CD8-positive, alpha-beta memory T cell (primary cell): Measurements from ENCODE around the gene SPATA4. TPM values are rescaled to one million over a fixed set of nuclear protein-coding genes. Genes with fewer than 3 reads are reported as not detected.
A peak's percentile ranks its signal among the peaks of the same experiment; 100 is the strongest.

Experiments
- CTCF ChIA-PET: fragments of 350-600 bp; sonication (Branson Sonifier 250); formaldehyde crosslinking; loops from one replicate; lab custom pipeline; 2021; ENCODE audit warnings: antibody characterized with exemption; lab: Charles Lee
- POLR2A ChIA-PET: fragments of 350-600 bp; sonication (Branson Sonifier 250); formaldehyde crosslinking; loops from one replicate; lab custom pipeline; 2021; ENCODE audit warnings: antibody characterized with exemption; lab: Charles Lee
- DNase-seq, 5 donors: peaks; one replicate each; pipeline versions ENCODE4 v3.0.0 to v3.0.0-alpha.2; 2020 to 2022; ENCODE audit warnings: mixed read lengths in 1 of 5
- H3K27ac ChIP-seq: one replicate; pipeline ENCODE4 v1.7.0; 2013; ENCODE audit warnings: low read depth, mild to moderate bottlenecking, low read length, moderate library complexity
- H3K27me3 ChIP-seq: 2 replicates; pipeline ENCODE4 v1.7.0; 2013; ENCODE audit warnings: low read length, mild to moderate bottlenecking; ENCODE audit not compliant: insufficient read depth, poor library complexity, severe bottlenecking
- H3K36me3 ChIP-seq: 2 replicates; pipeline ENCODE4 v1.7.0; 2013; ENCODE audit warnings: mild to moderate bottlenecking, low read length, moderate library complexity; ENCODE audit not compliant: insufficient read depth
- H3K4me1 ChIP-seq: 2 replicates; pipeline ENCODE4 v1.7.0; 2013; ENCODE audit warnings: mild to moderate bottlenecking, low read length, moderate library complexity; ENCODE audit not compliant: insufficient read depth
- H3K4me3 ChIP-seq: 2 replicates; pipeline ENCODE4 v1.7.0; 2013; ENCODE audit warnings: mild to moderate bottlenecking, low read length
- H3K9me3 ChIP-seq: 2 replicates; pipeline ENCODE4 v1.7.0; 2013; ENCODE audit warnings: mild to moderate bottlenecking, low read length
- H3K27ac Mint-ChIP-seq, 8 donors: one replicate each; pipeline ENCODE4 v1.8.0; 2020 to 2021; ENCODE audit warnings: mixed read lengths in 8 of 8, mild to moderate bottlenecking in 6 of 8, inconsistent platforms in 3 of 8, moderate library complexity in 3 of 8
- H3K27me3 Mint-ChIP-seq, 2 donors: one replicate each; pipeline ENCODE4 v1.8.0; 2020 to 2021; ENCODE audit warnings: mixed read lengths in 2 of 2, mild to moderate bottlenecking in 1 of 2, moderate library complexity in 1 of 2
- H3K36me3 Mint-ChIP-seq, 3 donors: one replicate each; pipeline ENCODE4 v1.8.0; 2020 to 2021; ENCODE audit warnings: mixed read lengths in 3 of 3, inconsistent platforms in 1 of 3, mild to moderate bottlenecking in 1 of 3
- H3K4me1 Mint-ChIP-seq, 3 donors: one replicate each; pipeline ENCODE4 v1.8.0; 2020 to 2021; ENCODE audit warnings: mixed read lengths in 3 of 3, inconsistent platforms in 1 of 3, mild to moderate bottlenecking in 1 of 3
- H3K4me3 Mint-ChIP-seq, 7 donors: one replicate each; pipeline ENCODE4 v1.8.0; 2020 to 2021; ENCODE audit warnings: mixed read lengths in 7 of 7, mild to moderate bottlenecking in 6 of 7, moderate library complexity in 4 of 7, inconsistent platforms in 2 of 7
- H3K9me3 Mint-ChIP-seq, 5 donors: one replicate each; pipeline ENCODE4 v1.8.0; 2020 to 2022; ENCODE audit warnings: mixed read lengths in 5 of 5, mild to moderate bottlenecking in 3 of 5, moderate library complexity in 2 of 5, inconsistent platforms in 1 of 5
- polyA plus RNA-seq: library from polyadenylated mRNA; unstranded; fragments of 300-500 nt; fragmentation: Illumina TruSeq; gene quantifications from one replicate; pipeline ENCODE4 v1.2.3, GENCODE V29; 2021
- total RNA-seq, 2 experiments: library from RNA; stranded (reverse); gene quantifications; one replicate each; pipeline ENCODE4 v1.2.3, GENCODE V29; 2021

The SPATA4 gene
- total RNA-seq: not detected
- not detected for polyA plus RNA-seq

GRCh38 chr4:176195184-176195978 lies at the start of gene SPATA4:
SPATA4 (minus strand) TSS chr4:176195585; CDS start chr4:176195562, 23 bp downstream.
- Mint-ChIP-seq H3K4me1 (peaks cover 9 to 19% (median 19%) of the 10 kb centered on the region in 3 donors), H3K4me3 (peak within 1 kb of the TSS; percentile 70 to 95 (median 88)), H3K36me3 (peaks cover 0 to 4% (median 4%) of the 10 kb centered on the region in 3 donors), H3K9me3 (peaks cover 0 to 2% (median 0%) of the 10 kb centered on the region in 5 donors), H3K27ac (peak within 1 kb of the TSS; percentile 72 to 97 (median 90)), H3K27me3 (peaks cover 3 to 34% of the 10 kb centered on the region in 2 donors)
- Histone ChIP-seq H3K9me3 (no peaks in the 10 kb centered on the region), H3K4me1 (peaks cover 9% of the 10 kb centered on the region), H3K27ac (no peak within 1 kb of the TSS), H3K36me3 (no peaks in the 10 kb centered on the region), H3K27me3 (no peaks in the 10 kb centered on the region), H3K4me3 (peak within 1 kb of the TSS; percentile 93)
- CTCF ChIA-PET: interaction anchor here (1.6 kb wide), 1 partner anchor 129 kb away, joined by 3 read pairs; no protein-coding TSS in a partner anchor
- POLR2A ChIA-PET: no interaction called here
- peak; percentile 89 to 95 (median 90) for DNase-seq

GRCh38 chr4:176242764-176243347 lies 47.5 kb upstream of the SPATA4 start:
- H3K27ac Mint-ChIP-seq: no peak overlapping the region
- DNase-seq: no peak
- H3K4me1 ChIP-seq: no peaks in the 10 kb centered on the region
- no peaks in the 10 kb centered on the region for H3K9me3 ChIP-seq
- H3K27me3 ChIP-seq: no peaks in the 10 kb centered on the region
- H3K4me3 Mint-ChIP-seq: no peak overlapping the region
- H3K36me3 Mint-ChIP-seq: no peaks in the 10 kb centered on the region
- POLR2A ChIA-PET: no interaction called here
- no peaks in the 10 kb centered on the region for H3K4me1 Mint-ChIP-seq
- CTCF ChIA-PET: no interaction called here
- peaks cover 7 to 41% of the 10 kb centered on the region in 2 donors for H3K27me3 Mint-ChIP-seq
- H3K36me3 ChIP-seq: no peaks in the 10 kb centered on the region
- H3K4me3 ChIP-seq: no peak overlapping the region
- no peak overlapping the region for H3K27ac ChIP-seq
- peaks cover 0 to 5% (median 0%) of the 10 kb centered on the region in 5 donors for H3K9me3 Mint-ChIP-seq

GRCh38 chr4:176241703-176242102 lies 46.3 kb upstream of the SPATA4 start:
- Histone ChIP-seq H3K36me3 (no peaks in the 10 kb centered on the region), H3K4me3 (no peak overlapping the region), H3K27me3 (no peaks in the 10 kb centered on the region), H3K4me1 (no peaks in the 10 kb centered on the region), H3K9me3 (no peaks in the 10 kb centered on the region), H3K27ac (no peak overlapping the region)
- no peak overlapping the region for H3K27ac Mint-ChIP-seq
- no peaks in the 10 kb centered on the region for H3K36me3 Mint-ChIP-seq
- peaks cover 0 to 5% (median 0%) of the 10 kb centered on the region in 5 donors for H3K9me3 Mint-ChIP-seq
- H3K4me3 Mint-ChIP-seq: no peak overlapping the region
- POLR2A ChIA-PET: no interaction called here
- CTCF ChIA-PET: no interaction called here
- DNase-seq: no peak
- no peaks in the 10 kb centered on the region for H3K4me1 Mint-ChIP-seq
- peaks cover 8 to 46% of the 10 kb centered on the region in 2 donors for H3K27me3 Mint-ChIP-seq

- Histone ChIP-seq H3K27me3 (no peaks in the 10 kb centered on the region), H3K36me3 (no peaks in the 10 kb centered on the region), H3K4me3 (no peak overlapping the region), H3K9me3 (no peaks in the 10 kb centered on the region), H3K27ac (no peak overlapping the region), H3K4me1 (no peaks in the 10 kb centered on the region)
- Mint-ChIP-seq H3K4me1 (no peaks in the 10 kb centered on the region), H3K27me3 (peaks cover 3 to 39% of the 10 kb centered on the region in 2 donors), H3K27ac (no peak overlapping the region), H3K9me3 (no peaks in the 10 kb centered on the region), H3K36me3 (no peaks in the 10 kb centered on the region), H3K4me3 (no peak overlapping the region)
- ChIA-PET POLR2A (no interaction called here), CTCF (interaction anchor here (1.6 kb wide), 1 partner anchor 12 kb away, joined by 5 read pairs; no protein-coding TSS in a partner anchor)
- no peak for DNase-seq
These were observed 43.4 kb upstream of the SPATA4 start for GRCh38 chr4:176238826-176239225.

- no peak for DNase-seq
- Histone ChIP-seq H3K9me3 (no peaks in the 10 kb centered on the region), H3K4me3 (no peak overlapping the region), H3K4me1 (no peaks in the 10 kb centered on the region), H3K27me3 (no peaks in the 10 kb centered on the region), H3K27ac (no peak overlapping the region), H3K36me3 (no peaks in the 10 kb centered on the region)
- POLR2A ChIA-PET: no interaction called here
- H3K4me1 Mint-ChIP-seq: no peaks in the 10 kb centered on the region
- no peak overlapping the region for H3K27ac Mint-ChIP-seq
- no peak overlapping the region for H3K4me3 Mint-ChIP-seq
- peaks cover 4 to 43% of the 10 kb centered on the region in 2 donors for H3K27me3 Mint-ChIP-seq
- no peaks in the 10 kb centered on the region for H3K36me3 Mint-ChIP-seq
- CTCF ChIA-PET: interaction anchor here (0.7 to 1.6 kb wide), 2 partner anchors 12 to 119 kb away, joined by 3 to 5 read pairs; no protein-coding TSS in a partner anchor
- no peaks in the 10 kb centered on the region for H3K9me3 Mint-ChIP-seq
These were observed 42.8 kb upstream of the SPATA4 start for GRCh38 chr4:176238157-176238610.

GRCh38 chr4:176236946-176237345 lies 41.6 kb upstream of the SPATA4 start:
- Histone ChIP-seq H3K27ac (no peak overlapping the region), H3K4me3 (no peak overlapping the region), H3K36me3 (no peaks in the 10 kb centered on the region), H3K4me1 (no peaks in the 10 kb centered on the region), H3K9me3 (no peaks in the 10 kb centered on the region), H3K27me3 (no peaks in the 10 kb centered on the region)
- H3K4me1 Mint-ChIP-seq: no peaks in the 10 kb centered on the region
- no peak overlapping the region for H3K4me3 Mint-ChIP-seq
- no peak for DNase-seq
- peaks cover 8 to 46% of the 10 kb centered on the region in 2 donors for H3K27me3 Mint-ChIP-seq
- POLR2A ChIA-PET: no interaction called here
- no peaks in the 10 kb centered on the region for H3K9me3 Mint-ChIP-seq
- no peak overlapping the region for H3K27ac Mint-ChIP-seq
- H3K36me3 Mint-ChIP-seq: no peaks in the 10 kb centered on the region
- CTCF ChIA-PET: no interaction called here

- Histone ChIP-seq H3K4me1 (no peaks in the 10 kb centered on the region), H3K27me3 (peaks cover 3% of the 10 kb centered on the region), H3K9me3 (no peaks in the 10 kb centered on the region), H3K36me3 (no peaks in the 10 kb centered on the region), H3K4me3 (no peak overlapping the region), H3K27ac (no peak overlapping the region)
- H3K4me3 Mint-ChIP-seq: no peak overlapping the region
- no peak overlapping the region for H3K27ac Mint-ChIP-seq
- ChIA-PET CTCF (no interaction called here), POLR2A (no interaction called here)
- peaks cover 7 to 47% of the 10 kb centered on the region in 2 donors for H3K27me3 Mint-ChIP-seq
- DNase-seq: no peak
- H3K36me3 Mint-ChIP-seq: no peaks in the 10 kb centered on the region
- no peaks in the 10 kb centered on the region for H3K9me3 Mint-ChIP-seq
- H3K4me1 Mint-ChIP-seq: no peaks in the 10 kb centered on the region
These were observed 35.5 kb upstream of the SPATA4 start for GRCh38 chr4:176230836-176231235.

- no peak overlapping the region for H3K4me3 Mint-ChIP-seq
- no peaks in the 10 kb centered on the region for H3K4me1 ChIP-seq
- H3K36me3 Mint-ChIP-seq: no peaks in the 10 kb centered on the region
- ChIA-PET CTCF (no interaction called here), POLR2A (interaction anchor here (0.7 kb wide), 1 partner anchor 33 kb away, joined by 3 read pairs; no protein-coding TSS in a partner anchor)
- peaks cover 3% of the 10 kb centered on the region for H3K27me3 ChIP-seq
- H3K36me3 ChIP-seq: no peaks in the 10 kb centered on the region
- H3K4me1 Mint-ChIP-seq: no peaks in the 10 kb centered on the region
- no peak overlapping the region for H3K27ac Mint-ChIP-seq
- no peaks in the 10 kb centered on the region for H3K9me3 ChIP-seq
- DNase-seq: no peak
- H3K27ac ChIP-seq: no peak overlapping the region
- no peak overlapping the region for H3K4me3 ChIP-seq
- peaks cover 7 to 44% of the 10 kb centered on the region in 2 donors for H3K27me3 Mint-ChIP-seq
- H3K9me3 Mint-ChIP-seq: no peaks in the 10 kb centered on the region
These were observed 34.3 kb upstream of the SPATA4 start for GRCh38 chr4:176229645-176230044.
